GM21423 (cell line): ENCODE data around the gene EIF2S1.

Experiments used
- ATAC-seq: cut with Tn5 transposase; IDR thresholded peaks from one replicate; pipeline ENCODE4 v1.9.1; 2021; ENCODE audit warnings: mild to moderate bottlenecking, moderate library complexity; ENCODE audit not compliant: unreplicated experiment

Gene EIF2S1

DNA sequence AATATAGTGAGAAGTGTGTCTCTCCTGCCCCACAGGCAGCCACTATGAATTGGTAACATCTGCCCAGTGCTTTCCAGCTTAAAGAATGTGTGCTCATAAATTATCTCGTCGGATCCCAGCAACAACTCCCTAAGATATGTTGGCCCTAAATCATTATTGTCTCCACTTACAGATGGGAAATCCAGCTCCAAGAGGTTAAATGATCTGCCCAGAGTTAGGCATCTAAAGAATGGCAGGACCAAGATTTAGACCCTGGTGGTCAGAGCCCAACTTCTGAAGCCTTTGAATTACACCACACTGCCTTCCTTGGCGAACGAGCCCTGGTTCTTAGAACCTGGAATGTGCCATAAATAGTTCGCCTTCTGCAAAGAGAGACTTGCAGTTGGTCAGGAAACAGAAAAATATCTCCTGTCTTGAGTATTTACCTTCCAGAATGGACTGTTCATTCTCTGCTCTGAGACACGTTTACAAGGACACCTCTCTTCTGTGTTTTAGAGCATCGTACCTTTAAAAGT lies 72.0 kb downstream of the EIF2S1 start:
- no peak for ATAC-seq

DNA sequence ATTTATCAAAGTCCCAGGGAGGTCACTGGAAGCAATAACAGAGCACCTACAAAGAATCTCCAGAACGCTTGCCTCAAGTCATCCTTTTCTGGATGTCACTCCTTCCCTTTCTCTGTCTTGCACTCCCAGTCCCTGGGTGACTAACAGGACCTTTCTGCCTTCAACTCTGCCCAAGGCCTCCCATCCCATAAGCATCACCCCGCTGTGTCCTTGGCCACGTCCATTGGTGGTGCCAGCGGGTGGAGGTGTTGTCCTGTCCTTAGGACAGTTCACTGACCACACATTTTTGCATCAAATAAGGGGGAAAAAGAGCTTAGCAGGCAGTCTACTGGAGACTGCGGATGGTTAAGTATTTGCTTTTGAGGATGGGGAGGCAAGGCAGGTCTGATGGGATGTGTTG lies 75.5 kb downstream of the EIF2S1 start:
- no peak for ATAC-seq
